ENCODE measurements around the gene TEX54.
"Not testable (repeated sequence)": the region's sequence is repeated elsewhere in the genome, so short reads cannot be mapped to it uniquely, and the experiment has no call there.

The TEX54 gene

GRCh38 chr11:62830904-62831519 lies 1.6 kb downstream of the TEX54 start:
- DNase-seq = peak; percentile 71 to 82

GRCh38 chr11:62828130-62828529 lies 4.5 kb downstream of the TEX54 start:
- DNase-seq = not testable (repeated sequence)

GRCh38 chr11:62823677-62824076 lies 9.0 kb downstream of the TEX54 start:
- no peak for DNase-seq

- no peak for DNase-seq
These were observed 15.5 kb downstream of the TEX54 start for GRCh38 chr11:62817129-62817528.

GRCh38 chr11:62816557-62816956 lies 16.1 kb downstream of the TEX54 start:
- no peak for DNase-seq

- DNase-seq = no peak
These were observed 21.0 kb downstream of the TEX54 start for GRCh38 chr11:62811659-62812058.

- no peak for DNase-seq
These were observed 21.9 kb downstream of the TEX54 start for GRCh38 chr11:62810748-62811147.

GRCh38 chr11:62806611-62807121 lies 26.0 kb downstream of the TEX54 start:
- DNase-seq = no peak

GRCh38 chr11:62805961-62806441 lies 26.6 kb downstream of the TEX54 start:
- DNase-seq = peak; percentile 31 to 51

GRCh38 chr11:62805076-62805892 lies 27.4 kb downstream of the TEX54 start, which contains the start of gene NXF1:
TSS of gene NXF1 (minus strand) at chr11:62805440. CDS start at chr11:62805356, 84 bp downstream.
- peak; percentile 87 to 93 for DNase-seq

GRCh38 chr11:62804310-62805075 lies 28.1 kb downstream of the TEX54 start:
- DNase-seq = peak in 1 of 2 experiments; percentile 33

GRCh38 chr11:62801071-62801470 lies 31.6 kb downstream of the TEX54 start:
- DNase-seq = no peak

GRCh38 chr11:62799486-62799885 lies 33.2 kb downstream of the TEX54 start:
- DNase-seq = no peak

- DNase-seq = no peak
These were observed 36.4 kb downstream of the TEX54 start for GRCh38 chr11:62796281-62796680.

GRCh38 chr11:62794201-62794775 lies 38.4 kb downstream of the TEX54 start:
- DNase-seq = no peak

- DNase-seq = peak in 1 of 2 experiments; percentile 40
These were observed 40.5 kb downstream of the TEX54 start for GRCh38 chr11:62792202-62792575.

- DNase-seq = peak; percentile 17 to 60
These were observed 41.0 kb downstream of the TEX54 start, which contains the start of gene TMEM223 for GRCh38 chr11:62791501-62792201. TSS of gene TMEM223 (minus strand) at chr11:62792006. CDS start at chr11:62791994, 12 bp downstream.

GRCh38 chr11:62789576-62789975 lies 43.1 kb downstream of the TEX54 start:
- no peak for DNase-seq

GRCh38 chr11:62788991-62789390 lies 43.6 kb downstream of the TEX54 start:
- DNase-seq = no peak

- DNase-seq = peak; percentile 91 to 96
These were observed 45.5 kb downstream of the TEX54 start, which contains the start of gene TMEM179B for GRCh38 chr11:62787005-62787759. TSS of gene TMEM179B (plus strand) at chr11:62787402. CDS start at chr11:62787432, 30 bp downstream.
